T-cell (primary cell): ENCODE measurements around the gene SH2D4B. TPM values are rescaled to one million over a fixed set of nuclear protein-coding genes. Genes with fewer than 3 reads are reported as not detected.

Experiments
- ATAC-seq, 4 experiments: fragments of 200-7000 bp in 3 of 4; fragments of 150-1000 bp in 1 of 4; cut with Tn5 transposase; replicated peaks in 1 of 4; 1 replicate in 3 of 4; 2 replicates in 1 of 4; pipeline ENCODE4 v1.10.0; 2021; ENCODE audit warnings: moderate library complexity in 3 of 4, mild to moderate bottlenecking in 2 of 4, moderate number of reproducible peaks in 1 of 4
- CTCF ChIA-PET, 2 donors: fragments of 300-600 bp; sonication (Branson Sonifier 250); formaldehyde crosslinking; loops; one replicate each; lab custom pipeline; 2022; ENCODE audit warnings: antibody characterized with exemption in 2 of 2; lab: Charles Lee
- POLR2A ChIA-PET, 2 donors: fragments of 300-600 bp; sonication (Branson Sonifier 250); formaldehyde crosslinking; loops; one replicate each; lab custom pipeline; 2022; ENCODE audit warnings: antibody characterized with exemption in 2 of 2; lab: Charles Lee
- DNase-seq, 35 experiments: peaks; one replicate each; pipeline versions ENCODE4 v3.0.0 to v3.0.0-alpha.2; 2013 to 2023
- H3K27ac ChIP-seq: one replicate; pipeline ENCODE4 v1.5.1; 2013; ENCODE audit warnings: low read length
- H3K27me3 ChIP-seq, 2 experiments: replicated peaks in 1 of 2; 1 replicate in 1 of 2; 2 replicates in 1 of 2; pipeline versions ENCODE4 v1.6.1 to v1.7.0; 2013; ENCODE audit warnings: low read length in 1 of 2, mixed read lengths in 1 of 2; ENCODE audit not compliant: control insufficient read depth in 2 of 2, insufficient read depth in 2 of 2; ENCODE audit errors: extremely low read depth in 1 of 2
- H3K36me3 ChIP-seq, 2 donors: 1 replicate in 1 of 2; 2 replicates in 1 of 2; pipeline versions ENCODE4 v1.6.1 to v1.7.0; 2013; ENCODE audit warnings: low read length in 1 of 2; ENCODE audit not compliant: control insufficient read depth in 2 of 2, insufficient read depth in 1 of 2; ENCODE audit errors: extremely low read depth in 1 of 2
- H3K4me1 ChIP-seq, 2 experiments: 1 replicate in 1 of 2; 2 replicates in 1 of 2; pipeline versions ENCODE4 v1.6.1 to v1.7.0; 2013; ENCODE audit warnings: low read length in 2 of 2, mixed read lengths in 1 of 2; ENCODE audit not compliant: insufficient read depth in 2 of 2, control insufficient read depth in 1 of 2; ENCODE audit errors: extremely low read depth in 1 of 2
- H3K4me3 ChIP-seq, 2 donors: 1 replicate in 1 of 2; 2 replicates in 1 of 2; pipeline versions ENCODE4 v1.5.1 to v1.7.0; 2013; ENCODE audit warnings: mild to moderate bottlenecking in 2 of 2, low read length in 1 of 2, moderate library complexity in 1 of 2; ENCODE audit not compliant: control insufficient read depth in 1 of 2; ENCODE audit errors: extremely low read depth in 1 of 2
- H3K9me3 ChIP-seq: 2 replicates; pipeline ENCODE4 v1.7.0; 2013
- H3K27ac Mint-ChIP-seq, 2 donors: one replicate each; pipeline ENCODE4 v1.8.0; 2020 to 2021; ENCODE audit warnings: mild to moderate bottlenecking in 2 of 2, mixed read lengths in 2 of 2
- H3K27me3 Mint-ChIP-seq, 2 donors: one replicate each; pipeline ENCODE4 v1.8.0; 2021 to 2022; ENCODE audit warnings: mixed read lengths in 2 of 2
- H3K36me3 Mint-ChIP-seq: one replicate; pipeline ENCODE4 v1.8.0; 2021; ENCODE audit warnings: mixed read lengths
- H3K4me1 Mint-ChIP-seq, 3 donors: one replicate each; pipeline ENCODE4 v1.8.0; 2020 to 2022; ENCODE audit warnings: mixed read lengths in 3 of 3, mild to moderate bottlenecking in 1 of 3
- H3K4me3 Mint-ChIP-seq, 3 donors: one replicate each; pipeline ENCODE4 v1.8.0; 2020 to 2022; ENCODE audit warnings: mild to moderate bottlenecking in 3 of 3, mixed read lengths in 3 of 3, moderate library complexity in 3 of 3
- H3K9me3 Mint-ChIP-seq, 3 donors: one replicate each; pipeline ENCODE4 v1.8.0; 2020 to 2022; ENCODE audit warnings: mixed read lengths in 3 of 3
- WGBS: methylation state at CpG from one replicate; pipeline ENCODE4 v1.1.5; 2013; ENCODE audit warnings: missing lambda C conversion rate; ENCODE audit not compliant: insufficient coverage; 5-methylcytosine and 5-hydroxymethylcytosine counted together
- total RNA-seq, 35 experiments: library from RNA in 6 of 35; stranded (reverse) in 6 of 35; fragments of 120-200 nt in 1 of 35; gene quantifications; one replicate each; pipeline versions ENCODE4 v1.2.1 to v1.2.4 and lab custom pipeline; 2013 to 2026

The SH2D4B gene
- total RNA-seq, 5 donors from 2014 or later (not counting 1 experiment from before 2014, with no cell fraction given), result 0.12 to 0.26 (median 0.23) TPM

DNA sequence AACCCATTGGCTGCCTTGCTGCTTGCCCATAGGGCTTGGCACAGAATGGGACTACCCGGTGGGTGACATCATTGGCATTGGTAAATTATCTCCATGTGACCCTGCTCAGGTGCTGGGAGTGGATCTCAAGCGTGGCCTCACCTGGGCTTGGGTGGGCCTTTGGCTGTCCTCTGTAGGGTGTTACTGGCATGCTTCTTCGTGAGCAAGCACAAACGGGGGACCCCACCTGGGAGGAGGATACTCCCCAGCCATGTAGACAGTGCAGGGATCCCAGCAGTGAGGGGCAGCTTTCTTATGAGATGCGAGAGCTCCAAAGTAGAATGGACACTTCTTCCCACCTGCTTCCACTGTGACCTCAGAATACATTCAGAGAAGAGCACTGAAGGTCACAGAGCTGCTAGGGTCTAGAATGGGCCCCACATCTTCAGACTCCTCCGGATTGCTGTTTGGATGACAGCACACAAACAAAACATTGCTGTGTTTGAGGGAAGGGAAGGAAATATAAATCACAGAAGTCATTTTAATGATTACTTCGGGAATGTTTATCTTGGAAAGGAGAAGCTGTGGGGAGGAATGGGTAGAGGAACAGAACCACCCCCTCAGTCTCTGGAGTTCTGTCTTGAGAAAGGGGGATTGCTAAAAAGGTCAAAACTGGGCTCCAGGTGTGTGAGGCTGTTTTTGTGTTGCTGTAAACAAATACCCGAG is 75.9 kb downstream of the SH2D4B start:
- H3K4me3 ChIP-seq, result no peak overlapping the region
- 78% methylated on average over 6 of the region's 8 CpGs for WGBS
- CTCF ChIA-PET, result no interaction called here
- ATAC-seq (no peak), DNase-seq (no peak)
- Mint-ChIP-seq H3K9me3 (peaks cover 0 to 3% (median 0%) of the 10 kb centered on the region in 3 donors), H3K27me3 (peaks cover 2 to 5% of the 10 kb centered on the region in 2 donors), H3K27ac (no peak overlapping the region), H3K4me1 (peaks cover 0 to 3% (median 0%) of the 10 kb centered on the region in 3 donors), H3K36me3 (no peaks in the 10 kb centered on the region), H3K4me3 (no peak overlapping the region)
- no peaks in the 10 kb centered on the region for H3K4me1 ChIP-seq
- no peak overlapping the region for H3K27ac ChIP-seq
- POLR2A ChIA-PET, result no interaction called here
- no peaks in the 10 kb centered on the region for H3K36me3 ChIP-seq
- no peaks in the 10 kb centered on the region for H3K9me3 ChIP-seq
- H3K27me3 ChIP-seq, result peaks cover 0 to 3% of the 10 kb centered on the region in 2 experiments

DNA sequence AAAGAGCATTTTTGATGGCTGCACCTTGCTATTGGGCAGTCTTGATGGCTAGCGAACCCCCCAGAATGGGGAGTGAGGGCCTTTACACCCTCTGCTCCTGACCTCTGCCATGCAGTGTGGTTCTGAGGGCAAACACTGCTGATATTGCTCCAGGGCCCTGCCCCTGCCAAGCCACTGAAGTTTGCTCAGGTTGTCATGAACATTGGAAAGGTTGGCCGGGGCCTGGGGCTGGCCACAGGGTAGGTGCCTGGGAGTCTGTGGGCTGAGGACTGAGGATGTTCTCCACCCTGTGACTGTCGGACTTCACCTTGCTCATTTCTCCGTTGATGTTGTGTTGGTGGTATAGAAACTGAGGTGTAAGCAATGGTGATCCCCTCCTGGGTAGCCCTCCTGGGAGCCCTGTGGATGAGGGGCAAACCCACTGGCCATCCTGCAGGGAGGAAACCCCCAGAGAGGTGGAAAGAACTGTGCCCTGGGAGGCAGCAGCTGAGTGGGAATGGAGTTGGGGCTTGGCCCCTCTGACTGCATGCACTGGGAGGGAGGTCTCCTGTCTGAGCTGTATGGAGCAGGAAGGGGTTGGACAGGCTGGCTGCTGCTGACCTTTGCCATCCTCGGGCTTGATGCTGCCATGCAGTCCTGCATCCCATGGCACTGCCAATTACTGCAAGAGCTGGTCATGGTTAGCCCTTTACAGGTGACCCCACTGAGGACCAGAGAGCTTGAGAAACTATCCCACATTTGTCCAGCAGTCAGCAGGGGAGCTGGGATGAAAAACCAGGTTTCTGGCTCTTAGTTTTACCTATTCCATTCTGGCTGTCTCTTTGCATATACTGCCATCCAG is 77.1 kb downstream of the SH2D4B start:
- ChIA-PET CTCF (no interaction called here), POLR2A (no interaction called here)
- Mint-ChIP-seq H3K4me1 (no peaks in the 10 kb centered on the region), H3K27ac (no peak overlapping the region), H3K4me3 (no peak overlapping the region), H3K9me3 (peaks cover 0 to 3% (median 0%) of the 10 kb centered on the region in 3 donors), H3K27me3 (peaks cover 2 to 5% of the 10 kb centered on the region in 2 donors), H3K36me3 (no peaks in the 10 kb centered on the region)
- WGBS, result 86% methylated on average over 5 of the region's 5 CpGs
- H3K4me1 ChIP-seq, result no peaks in the 10 kb centered on the region
- no peak overlapping the region for H3K4me3 ChIP-seq
- H3K36me3 ChIP-seq, result no peaks in the 10 kb centered on the region
- no peaks in the 10 kb centered on the region for H3K9me3 ChIP-seq
- peaks cover 0 to 3% of the 10 kb centered on the region in 2 experiments for H3K27me3 ChIP-seq
- H3K27ac ChIP-seq, result no peak overlapping the region
- no peak for DNase-seq
- ATAC-seq, result no peak

DNA sequence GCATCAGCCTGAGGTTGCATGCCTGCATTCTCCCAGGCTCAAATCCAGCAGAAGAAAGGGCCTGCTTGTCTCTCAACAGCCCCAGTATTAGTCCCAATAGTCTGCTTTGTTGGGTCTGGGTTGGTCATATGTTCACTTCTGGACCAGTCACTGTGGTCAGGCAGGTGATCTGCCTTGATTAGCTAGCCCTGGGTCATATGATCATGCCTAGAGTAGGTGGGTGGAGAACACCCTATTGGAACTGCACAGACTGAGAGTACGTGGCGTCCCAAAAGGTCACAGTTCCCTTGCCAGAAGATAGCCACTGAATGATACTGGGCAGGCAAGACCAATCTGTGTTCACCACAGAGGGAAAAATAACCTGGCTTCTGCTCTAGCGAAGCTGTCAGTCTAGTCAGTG is 80.1 kb downstream of the SH2D4B start:
- Histone ChIP-seq H3K36me3 (no peaks in the 10 kb centered on the region), H3K9me3 (no peaks in the 10 kb centered on the region), H3K27me3 (no peaks in the 10 kb centered on the region), H3K27ac (no peak overlapping the region), H3K4me1 (no peaks in the 10 kb centered on the region), H3K4me3 (no peak overlapping the region)
- Mint-ChIP-seq H3K4me3 (no peak overlapping the region), H3K27me3 (peaks cover 0 to 2% of the 10 kb centered on the region in 2 donors), H3K9me3 (peaks cover 0 to 3% (median 0%) of the 10 kb centered on the region in 3 donors), H3K36me3 (no peaks in the 10 kb centered on the region), H3K4me1 (no peaks in the 10 kb centered on the region), H3K27ac (no peak overlapping the region)
- WGBS, result 69% methylated on average over 2 of the region's 3 CpGs
- no peak for DNase-seq
- no peak for ATAC-seq
- ChIA-PET CTCF (interaction anchor here in 1 of 2 donors (1.0 kb wide), 1 partner anchor 11 kb away, joined by 3 read pairs; no protein-coding TSS in a partner anchor), POLR2A (interaction anchor here in 1 of 2 donors (0.6 kb wide), 1 partner anchor 402 kb away, joined by 3 read pairs; no protein-coding TSS in a partner anchor)

DNA sequence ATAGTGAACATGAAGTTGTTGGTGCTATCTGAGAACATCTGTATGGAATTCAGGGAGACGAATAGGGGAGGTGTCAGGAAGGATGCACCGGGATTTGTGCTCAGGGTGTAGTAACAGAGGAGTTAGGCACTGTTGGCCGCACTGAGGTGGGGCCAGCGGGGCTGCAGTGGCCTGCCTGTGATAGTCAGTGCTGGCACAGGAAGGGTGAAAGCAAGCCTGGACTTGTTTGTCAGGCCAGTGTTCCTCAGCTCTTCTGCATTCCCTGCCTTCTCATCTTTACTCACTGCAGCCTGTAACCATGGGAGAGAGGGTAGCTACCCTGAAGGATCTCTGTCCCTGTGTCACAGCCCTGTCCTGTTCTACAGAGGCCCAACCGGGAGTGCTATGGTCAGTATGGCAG is 81.3 kb downstream of the SH2D4B start:
- POLR2A ChIA-PET, result no interaction called here
- H3K27me3 Mint-ChIP-seq, result no peaks in the 10 kb centered on the region

DNA sequence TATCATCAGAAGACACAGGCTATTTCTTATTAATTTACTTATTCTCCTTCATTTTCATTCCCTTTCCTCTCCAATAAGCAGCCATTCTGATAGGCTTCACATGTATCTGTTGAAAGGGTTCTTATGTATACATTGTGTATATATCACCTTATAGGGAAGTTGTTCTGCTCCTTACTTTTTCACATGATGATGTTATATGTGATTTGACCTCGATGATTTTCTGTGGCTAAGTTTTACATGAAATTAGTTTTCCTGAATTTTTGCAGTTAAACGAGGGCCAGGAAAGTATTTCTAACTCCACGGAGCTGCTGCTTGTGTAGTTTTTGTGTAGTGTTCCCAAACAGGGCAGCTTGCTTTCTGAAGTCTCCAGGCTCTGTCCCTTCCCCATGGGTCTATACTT is 84.5 kb downstream of the SH2D4B start:
- no peaks in the 10 kb centered on the region for H3K36me3 ChIP-seq
- POLR2A ChIA-PET, result no interaction called here
- no peaks in the 10 kb centered on the region for H3K9me3 ChIP-seq
- no CpG with 5 or more reads among the region's 3 CpGs for WGBS
- H3K27me3 ChIP-seq, result no peaks in the 10 kb centered on the region
- Mint-ChIP-seq H3K27me3 (peaks cover 0 to 2% of the 10 kb centered on the region in 2 donors), H3K4me1 (no peaks in the 10 kb centered on the region), H3K9me3 (peaks cover 0 to 5% (median 0%) of the 10 kb centered on the region in 3 donors), H3K36me3 (no peaks in the 10 kb centered on the region), H3K4me3 (no peak overlapping the region), H3K27ac (no peak overlapping the region)
- DNase-seq (no peak), ATAC-seq (no peak)
- H3K27ac ChIP-seq, result no peak overlapping the region
- CTCF ChIA-PET, result no interaction called here
- no peak overlapping the region for H3K4me3 ChIP-seq
- H3K4me1 ChIP-seq, result no peaks in the 10 kb centered on the region

More for the DNA sequence above, 81.3 kb downstream of the SH2D4B start:
- Histone ChIP-seq H3K9me3 (no peaks in the 10 kb centered on the region), H3K4me1 (no peaks in the 10 kb centered on the region), H3K27me3 (no peaks in the 10 kb centered on the region), H3K27ac (no peak overlapping the region), H3K36me3 (no peaks in the 10 kb centered on the region), H3K4me3 (no peak overlapping the region)
- Mint-ChIP-seq H3K9me3 (peaks cover 0 to 3% (median 0%) of the 10 kb centered on the region in 3 donors), H3K4me1 (no peaks in the 10 kb centered on the region), H3K4me3 (no peak overlapping the region), H3K27ac (no peak overlapping the region), H3K36me3 (no peaks in the 10 kb centered on the region)
- CTCF ChIA-PET, result no interaction called here
- DNase-seq (no peak), ATAC-seq (no peak)
- 96% methylated on average over 5 of the region's 5 CpGs for WGBS

DNA sequence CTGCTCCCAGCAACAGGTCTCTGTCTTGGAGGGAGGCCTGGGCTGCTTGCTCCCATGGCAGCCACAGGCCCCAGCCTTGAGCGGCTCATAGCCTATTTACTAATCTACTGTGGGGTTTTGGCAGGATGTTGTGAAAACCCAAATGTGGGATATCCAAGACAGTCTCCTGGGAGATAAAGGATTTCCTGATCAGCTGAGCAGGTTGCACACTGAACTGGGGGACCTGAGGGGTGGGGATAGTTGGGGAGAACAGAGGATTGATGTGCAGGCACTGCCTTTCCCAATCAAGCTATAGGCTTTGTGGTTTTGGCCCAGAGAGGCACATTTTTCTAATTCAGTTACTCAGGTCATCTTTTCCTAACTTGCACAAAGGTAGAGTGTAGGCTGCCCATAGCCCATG is 92.6 kb downstream of the SH2D4B start:
- no CpG with 5 or more reads among the region's 1 CpG for WGBS
- Histone ChIP-seq H3K27me3 (peaks cover 0 to 4% of the 10 kb centered on the region in 2 experiments), H3K36me3 (no peaks in the 10 kb centered on the region), H3K9me3 (no peaks in the 10 kb centered on the region), H3K4me1 (no peaks in the 10 kb centered on the region), H3K4me3 (no peak overlapping the region), H3K27ac (no peak overlapping the region)
- peaks cover 0 to 5% (median 0%) of the 10 kb centered on the region in 3 donors for H3K9me3 Mint-ChIP-seq
- no peak overlapping the region for H3K27ac Mint-ChIP-seq
- no peak overlapping the region for H3K4me3 Mint-ChIP-seq
- no peak for DNase-seq
- ChIA-PET CTCF (no interaction called here), POLR2A (no interaction called here)
- H3K4me1 Mint-ChIP-seq, result no peaks in the 10 kb centered on the region
- peaks cover 0 to 3% of the 10 kb centered on the region in 2 donors for H3K27me3 Mint-ChIP-seq
- H3K36me3 Mint-ChIP-seq, result no peaks in the 10 kb centered on the region
- ATAC-seq, result no peak
